HUES64 (cell line): Measurements from ENCODE around the gene ANKRD44.

Source experiments
- H3K27ac ChIP-seq: 2 replicates; pipeline ENCODE4 v1.7.0; 2013; ENCODE audit warnings: low read depth, low read length, inconsistent platforms
- H3K27me3 ChIP-seq: 2 replicates; pipeline ENCODE4 v1.6.1; 2013; ENCODE audit warnings: mild to moderate bottlenecking, low read length; ENCODE audit not compliant: insufficient read depth
- H3K36me3 ChIP-seq: 2 replicates; pipeline ENCODE4 v1.6.1; 2013; ENCODE audit warnings: mild to moderate bottlenecking, low read length; ENCODE audit not compliant: insufficient read depth
- H3K4me1 ChIP-seq: 2 replicates; pipeline ENCODE4 v1.6.1; 2013; ENCODE audit warnings: mild to moderate bottlenecking, low read length, moderate library complexity; ENCODE audit not compliant: insufficient read depth
- H3K4me3 ChIP-seq: 2 replicates; pipeline ENCODE4 v1.5.1; 2013; ENCODE audit warnings: mild to moderate bottlenecking, low read length, moderate library complexity
- H3K9ac ChIP-seq: 2 replicates; pipeline ENCODE4 v1.6.1; 2013; ENCODE audit warnings: mild to moderate bottlenecking, low read depth, low read length
- H3K9me3 ChIP-seq: 2 replicates; pipeline ENCODE4 v1.6.1; 2013; ENCODE audit warnings: low read depth, low read length; ENCODE audit not compliant: insufficient read depth
- whole genome bisulfite sequencing: fragments of 150-250, 120-280 bp; methylation state at CpG from one replicate; pipeline ENCODE4 v1.1.7; 2013; ENCODE audit warnings: missing lambda C conversion rate; 5-methylcytosine and 5-hydroxymethylcytosine counted together

Gene ANKRD44

DNA sequence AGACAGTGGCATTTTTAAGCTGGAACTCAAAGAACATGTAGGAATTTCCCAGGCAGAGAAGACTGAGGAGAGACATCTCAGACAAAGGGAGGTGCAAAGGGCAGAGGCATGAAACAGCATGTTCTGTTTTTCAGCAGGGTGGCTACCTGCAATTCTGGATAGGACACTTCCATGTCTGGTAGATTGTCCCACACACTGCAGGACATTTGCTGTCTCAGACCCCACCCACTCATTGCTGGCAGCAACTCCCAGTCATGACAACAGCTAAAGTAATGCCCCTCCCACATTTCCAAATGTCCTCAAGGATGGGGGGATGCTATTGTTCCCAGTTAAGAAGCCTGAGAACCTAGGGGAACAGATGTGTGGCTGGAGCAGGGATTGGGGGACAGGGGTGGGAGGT is 40.8 kb downstream of the ANKRD44 start:
- H3K4me1 ChIP-seq, result no peaks in the 10 kb centered on the region
- no peaks in the 10 kb centered on the region for H3K36me3 ChIP-seq
- H3K9me3 ChIP-seq, result no peaks in the 10 kb centered on the region
- H3K27ac ChIP-seq, result no peak overlapping the region
- H3K4me3 ChIP-seq, result no peak overlapping the region
- no peak overlapping the region for H3K9ac ChIP-seq
- no peaks in the 10 kb centered on the region for H3K27me3 ChIP-seq

DNA sequence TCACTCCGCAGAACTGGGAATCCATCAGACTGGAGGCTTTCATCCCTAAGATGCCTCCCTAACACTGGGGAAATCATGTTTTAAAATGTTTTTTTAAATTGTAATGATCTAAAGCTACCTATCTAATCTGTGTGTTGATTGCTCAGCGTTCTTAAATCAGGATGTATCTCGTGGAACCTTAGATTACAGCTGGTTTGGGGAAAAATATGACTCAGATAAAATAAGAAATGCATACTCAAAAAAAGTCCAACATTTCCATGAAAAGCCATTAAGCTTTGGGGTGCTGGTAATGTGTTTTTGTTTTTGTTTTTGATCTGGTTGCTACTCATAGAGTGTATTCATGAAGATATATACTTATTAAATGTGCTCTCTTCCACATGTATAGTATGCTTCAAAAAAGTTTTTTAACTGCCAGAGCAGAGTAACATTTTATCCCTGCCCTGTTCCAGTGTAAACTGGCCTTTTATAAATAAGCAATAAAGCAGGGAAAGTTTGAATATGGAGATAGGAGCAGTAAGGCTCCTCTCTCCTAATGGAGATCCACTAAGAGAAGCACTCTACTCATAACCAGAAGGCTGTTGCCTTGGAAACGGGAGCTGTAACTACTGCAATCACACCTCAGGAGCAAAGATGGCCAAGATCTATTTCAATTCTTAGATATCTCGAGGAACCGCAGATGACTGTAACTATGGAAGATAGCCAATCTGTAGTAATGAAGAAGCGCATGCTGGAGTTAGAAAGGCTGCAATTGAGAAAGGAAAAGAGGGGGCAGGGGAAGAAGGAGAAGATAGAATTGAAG is 41.6 kb downstream of the ANKRD44 start:
- Histone ChIP-seq H3K27me3 (no peaks in the 10 kb centered on the region), H3K4me1 (no peaks in the 10 kb centered on the region), H3K9ac (no peak overlapping the region), H3K4me3 (no peak overlapping the region), H3K36me3 (no peaks in the 10 kb centered on the region), H3K9me3 (no peaks in the 10 kb centered on the region), H3K27ac (no peak overlapping the region)
- WGBS, result 93% methylated on average over 5 of the region's 7 CpGs

DNA sequence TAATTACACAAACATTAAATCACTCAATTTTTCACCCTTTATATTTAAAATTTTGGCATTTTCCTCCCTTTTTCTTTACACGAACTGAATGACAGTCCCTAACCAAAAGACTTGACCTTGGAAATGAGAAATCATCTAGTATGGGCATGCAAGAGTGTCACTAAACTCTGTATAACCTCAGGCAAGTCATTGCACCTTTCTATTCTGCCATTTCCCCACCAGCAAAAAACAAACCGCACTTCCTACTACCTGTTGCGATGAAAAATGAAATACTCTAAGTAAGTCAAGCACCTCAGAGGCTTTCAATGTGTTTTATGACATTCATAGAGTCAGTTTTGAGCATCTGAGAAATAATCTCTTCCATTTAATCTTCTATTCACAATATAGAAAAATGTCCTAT is 44.1 kb downstream of the ANKRD44 start:
- no peak overlapping the region for H3K27ac ChIP-seq
- no peak overlapping the region for H3K9ac ChIP-seq
- H3K27me3 ChIP-seq, result no peaks in the 10 kb centered on the region
- no peak overlapping the region for H3K4me3 ChIP-seq
- no peaks in the 10 kb centered on the region for H3K4me1 ChIP-seq
- no peaks in the 10 kb centered on the region for H3K36me3 ChIP-seq
- no peaks in the 10 kb centered on the region for H3K9me3 ChIP-seq
- 92% methylated on average over 3 of the region's 3 CpGs for WGBS

DNA sequence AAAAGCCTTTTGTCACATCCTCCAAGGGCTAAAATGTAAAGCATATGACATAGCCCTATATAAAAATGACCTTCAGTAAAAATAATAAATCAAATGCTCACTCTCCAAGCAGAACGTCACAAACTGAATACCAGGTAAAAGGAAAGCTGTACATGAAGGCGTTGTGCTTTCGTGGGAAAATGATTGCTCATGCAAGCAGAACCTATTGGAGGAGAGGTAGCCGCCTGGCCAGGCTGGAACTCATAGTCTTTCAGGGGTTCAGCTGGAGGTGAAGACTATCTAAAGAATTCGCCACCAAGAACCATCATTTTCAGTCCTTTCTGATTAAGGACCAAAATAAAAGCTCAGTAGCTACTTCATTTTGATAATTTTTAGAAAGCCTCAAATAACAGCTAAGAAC is 44.7 kb downstream of the ANKRD44 start:
- H3K4me3 ChIP-seq, result no peak overlapping the region
- H3K36me3 ChIP-seq, result no peaks in the 10 kb centered on the region
- no peaks in the 10 kb centered on the region for H3K9me3 ChIP-seq
- no peaks in the 10 kb centered on the region for H3K4me1 ChIP-seq
- H3K27ac ChIP-seq, result no peak overlapping the region
- H3K27me3 ChIP-seq, result no peaks in the 10 kb centered on the region
- WGBS, result 95% methylated on average over 5 of the region's 5 CpGs
- no peak overlapping the region for H3K9ac ChIP-seq

DNA sequence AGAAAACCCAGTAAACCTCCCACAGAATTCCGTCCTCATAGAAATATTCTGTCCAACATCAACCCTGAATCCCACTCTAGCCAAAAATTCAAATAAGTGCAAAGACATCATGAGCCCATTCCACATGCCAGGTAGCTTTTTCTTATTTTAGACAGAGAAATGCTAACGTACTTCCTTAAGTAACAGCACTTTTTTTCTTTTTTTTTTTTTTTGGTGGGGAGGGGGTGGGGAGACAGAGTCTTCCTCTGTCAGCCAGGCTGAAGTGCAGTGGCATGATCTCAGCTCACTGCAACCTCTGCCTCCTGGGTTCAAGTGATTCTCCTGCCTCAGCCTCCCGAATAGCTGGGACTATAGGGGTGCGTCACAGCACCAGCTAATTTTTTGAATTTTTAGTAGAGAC is 45.5 kb downstream of the ANKRD44 start:
- 91% methylated on average over 4 of the region's 4 CpGs for WGBS
- Histone ChIP-seq H3K4me1 (no peaks in the 10 kb centered on the region), H3K9me3 (no peaks in the 10 kb centered on the region), H3K36me3 (no peaks in the 10 kb centered on the region), H3K27ac (no peak overlapping the region), H3K9ac (no peak overlapping the region), H3K27me3 (no peaks in the 10 kb centered on the region), H3K4me3 (no peak overlapping the region)

DNA sequence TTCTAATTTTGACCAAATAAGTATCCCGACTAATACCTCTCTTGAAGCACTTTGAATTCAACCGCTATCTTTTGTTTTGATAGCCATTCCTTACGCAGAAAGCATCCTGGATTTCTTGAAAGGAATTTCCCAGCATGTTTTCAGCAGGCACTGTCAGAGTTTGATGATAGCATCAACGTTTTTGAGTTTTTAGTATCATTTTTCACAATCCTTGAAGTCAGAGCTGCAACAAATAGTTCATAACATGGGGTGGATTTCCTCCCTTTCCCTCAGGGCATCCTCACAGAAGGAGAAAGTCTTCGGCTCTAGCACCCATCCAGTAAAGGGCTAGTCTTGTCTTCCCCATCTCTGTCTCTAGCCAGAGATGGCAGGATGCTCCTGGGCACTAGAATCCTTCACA is 46.2 kb downstream of the ANKRD44 start:
- Histone ChIP-seq H3K4me1 (no peaks in the 10 kb centered on the region), H3K9me3 (no peaks in the 10 kb centered on the region), H3K4me3 (no peak overlapping the region), H3K27ac (no peak overlapping the region), H3K27me3 (no peaks in the 10 kb centered on the region), H3K9ac (no peak overlapping the region), H3K36me3 (no peaks in the 10 kb centered on the region)
- 90% methylated on average over 5 of the region's 5 CpGs for WGBS

DNA sequence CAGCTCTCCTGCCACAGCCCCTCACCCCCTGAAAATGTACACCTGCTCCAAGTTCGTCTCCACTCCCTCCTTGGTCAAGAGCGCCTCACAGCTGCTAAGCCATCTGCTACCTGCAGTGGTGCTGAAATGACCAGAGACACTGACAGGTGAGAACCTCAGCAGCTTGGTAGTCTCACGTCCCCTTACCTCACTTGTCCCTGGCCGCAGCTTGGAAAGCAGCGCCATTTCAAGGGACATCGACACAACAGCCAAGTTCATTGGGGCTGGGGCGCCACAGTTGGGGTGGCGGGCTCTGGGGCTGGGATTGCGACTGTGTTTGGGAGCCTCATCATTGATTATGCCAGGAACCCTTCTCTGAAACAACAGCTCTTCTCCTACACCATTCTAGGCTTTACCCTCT is 47.5 kb downstream of the ANKRD44 start:
- Histone ChIP-seq H3K27ac (no peak overlapping the region), H3K4me1 (no peaks in the 10 kb centered on the region)
- WGBS, result 95% methylated on average over 9 of the region's 9 CpGs

DNA sequence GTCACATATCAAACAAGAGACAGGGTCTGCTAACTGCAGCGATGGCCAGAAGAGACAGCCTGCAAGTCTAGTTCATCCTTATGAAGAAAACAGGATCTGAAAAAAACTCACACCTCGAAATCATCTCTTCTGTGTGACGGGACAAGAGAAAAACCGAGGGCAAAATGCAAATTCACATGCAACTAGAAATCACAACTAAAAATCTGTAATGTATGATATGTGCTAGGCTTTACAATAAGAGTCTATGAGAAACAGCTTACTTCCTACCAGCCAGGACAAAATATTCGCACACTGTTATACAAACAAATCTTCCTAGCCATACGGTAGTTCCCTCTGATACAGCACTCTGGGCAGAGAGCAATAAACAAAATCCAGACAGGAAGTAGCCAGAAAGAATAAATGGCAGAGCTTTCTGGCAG is 48.8 kb downstream of the ANKRD44 start:
- H3K9me3 ChIP-seq, result no peaks in the 10 kb centered on the region
- 87% methylated on average over 5 of the region's 6 CpGs for WGBS
- H3K4me1 ChIP-seq, result no peaks in the 10 kb centered on the region
- no peaks in the 10 kb centered on the region for H3K36me3 ChIP-seq
- H3K9ac ChIP-seq, result no peak overlapping the region
- H3K27ac ChIP-seq, result no peak overlapping the region
- no peak overlapping the region for H3K4me3 ChIP-seq
- H3K27me3 ChIP-seq, result no peaks in the 10 kb centered on the region

More for the DNA sequence above, 47.5 kb downstream of the ANKRD44 start:
- Histone ChIP-seq H3K4me3 (no peak overlapping the region), H3K9me3 (no peaks in the 10 kb centered on the region), H3K36me3 (no peaks in the 10 kb centered on the region), H3K27me3 (no peaks in the 10 kb centered on the region), H3K9ac (no peak overlapping the region)

DNA sequence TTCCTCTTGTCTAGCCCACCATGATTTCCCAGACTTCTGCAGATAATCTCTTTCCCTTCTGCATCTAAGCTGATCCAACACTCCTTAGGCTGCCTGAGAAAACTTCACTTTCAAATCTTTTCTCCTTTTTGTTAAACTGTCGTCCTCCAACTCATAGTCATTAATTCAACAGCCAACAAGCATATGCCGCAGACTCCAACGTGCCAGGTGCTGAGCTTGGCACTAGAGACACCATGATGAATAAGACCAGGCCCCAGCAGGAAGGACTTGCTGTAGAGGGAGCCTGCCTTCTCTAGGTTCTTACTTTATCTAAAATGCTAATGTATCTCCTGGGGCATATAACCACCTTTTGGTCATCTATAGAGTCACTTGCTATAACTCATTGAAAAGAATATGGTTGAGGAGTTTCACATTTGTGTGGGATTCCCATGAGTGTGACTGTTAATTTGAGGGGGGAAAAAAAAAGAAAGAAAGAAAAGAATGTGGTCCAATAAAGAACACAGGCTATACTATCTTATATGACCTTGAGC is 51.0 kb downstream of the ANKRD44 start:
- Histone ChIP-seq H3K4me1 (peaks cover 3% of the 10 kb centered on the region; the same call in 1 of the 2 replicates), H3K9ac (no peak overlapping the region), H3K27ac (no peak overlapping the region), H3K4me3 (no peak overlapping the region), H3K27me3 (no peaks in the 10 kb centered on the region), H3K9me3 (no peaks in the 10 kb centered on the region), H3K36me3 (no peaks in the 10 kb centered on the region)
- WGBS, result 87% methylated on average over 3 of the region's 3 CpGs

DNA sequence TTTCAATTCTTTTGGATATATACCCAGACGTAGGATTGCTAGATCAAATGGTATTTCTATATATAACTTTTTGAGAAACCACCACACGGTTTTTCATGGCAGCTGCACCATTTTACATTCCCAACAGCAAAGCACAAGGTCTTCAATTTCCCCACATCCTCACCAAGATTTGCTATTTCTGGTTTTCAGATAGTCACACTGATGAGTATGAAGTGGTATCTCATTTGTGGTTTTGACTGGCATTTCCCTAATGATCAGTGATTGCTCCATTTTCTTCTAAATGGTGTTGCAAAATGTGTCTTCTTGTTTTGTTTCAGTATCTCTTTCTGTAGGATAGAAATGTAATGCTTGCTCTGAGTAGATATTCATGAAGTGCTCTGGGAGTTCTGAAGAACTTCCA is 52.0 kb downstream of the ANKRD44 start:
- WGBS, result 91% methylated on average over 1 of the region's 2 CpGs
- H3K4me1 ChIP-seq, result peaks cover 3% of the 10 kb centered on the region; the same call in 1 of the 2 replicates
- H3K36me3 ChIP-seq, result no peaks in the 10 kb centered on the region
- H3K4me3 ChIP-seq, result no peak overlapping the region
- H3K9ac ChIP-seq, result no peak overlapping the region
- H3K27me3 ChIP-seq, result no peaks in the 10 kb centered on the region
- no peak overlapping the region for H3K27ac ChIP-seq
- H3K9me3 ChIP-seq, result no peaks in the 10 kb centered on the region

DNA sequence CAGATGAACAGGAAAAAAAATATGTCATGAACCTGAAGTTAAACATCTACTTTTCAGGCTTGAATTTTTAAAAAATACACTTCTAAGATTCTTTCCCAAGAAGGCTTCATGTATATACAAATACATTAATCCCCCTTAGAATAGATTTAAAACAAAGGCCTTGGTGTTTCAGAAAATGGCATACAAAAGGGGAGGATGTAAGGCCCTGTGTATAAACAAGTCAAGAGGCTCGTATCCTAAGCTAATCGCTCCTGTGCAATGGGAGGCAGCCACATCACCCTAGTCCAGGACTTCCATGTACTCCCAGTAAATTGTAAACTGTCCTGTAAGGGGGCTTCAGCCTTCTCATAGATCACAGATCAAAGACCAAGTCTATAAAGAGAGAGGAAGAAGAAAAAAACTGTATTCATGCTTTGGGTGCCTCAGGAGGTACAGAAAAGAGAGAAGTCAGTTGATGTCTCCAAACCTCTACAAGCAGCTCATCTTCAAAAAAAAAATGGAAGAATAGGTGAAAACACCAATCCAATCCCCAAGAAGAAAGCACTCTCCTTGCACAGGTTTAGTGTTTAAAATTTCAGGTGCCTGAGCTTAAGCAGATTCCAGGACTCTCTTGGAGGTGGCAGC is 53.9 kb downstream of the ANKRD44 start:
- Histone ChIP-seq H3K27ac (no peak overlapping the region), H3K27me3 (no peaks in the 10 kb centered on the region), H3K9ac (no peak overlapping the region), H3K9me3 (no peaks in the 10 kb centered on the region), H3K4me3 (no peak overlapping the region), H3K4me1 (peaks cover 3% of the 10 kb centered on the region; the same call in 1 of the 2 replicates), H3K36me3 (no peaks in the 10 kb centered on the region)
- WGBS, result 96% methylated on average over 2 of the region's 2 CpGs
